Measurements from ENCODE around the gene RPS5. TPM values are rescaled to one million over a fixed set of nuclear protein-coding genes. Genes with fewer than 3 reads are reported as not detected.

Gene RPS5
- polyA plus RNA-seq, 2 of the 4 experiments (the other 2 are of a cell fraction): 2,123 to 2,475 TPM

- TF ChIP-seq POLR2AphosphoS2 (conservative IDR thresholded peaks at IDR 0.05; ENCODE audit: low read length): no peak
- no peak for TF ChIP-seq CBX2 (IDR thresholded peaks at IDR 0.05; ENCODE audit: borderline replicate concordance, low read depth)
- no peak for TF ChIP-seq RAD21 (conservative IDR thresholded peaks at IDR 0.05 in 1 of 2, IDR thresholded peaks at IDR 0.05 in 1 of 2)
- no peak for TF ChIP-seq HDAC2 (IDR thresholded peaks at IDR 0.05)
- TF ChIP-seq ZC3H11A (IDR thresholded peaks at IDR 0.05): no peak
- TF ChIP-seq MAFK (IDR thresholded peaks at IDR 0.05; ENCODE audit: partially characterized antibody): no peak
- CTCF ChIA-PET: interaction anchor here (1.3 kb wide), 1 partner anchor 14 kb away, joined by 4 read pairs; no protein-coding TSS in a partner anchor
- FAIRE-seq (no peak), ATAC-seq (no peak), DNase-seq (ENCODE audit: low read depth in 1 of 2, low spot score in 1 of 2) (no peak)
- Histone ChIP-seq H3K4me3 (no peak overlapping the region), H3K27ac (no peak overlapping the region), H3K4me1 (peaks cover 7% of the 10 kb centered on the region; the same call in 1 of the 3 replicates), H3K9me3 (peaks cover 4% of the 10 kb centered on the region; the same call in 1 of the 3 replicates), H3K4me2 (no peak overlapping the region)
- POLR2A ChIA-PET: no interaction called here
- 96% methylated on average over 49 of the region's 75 CpGs for WGBS (ENCODE audit: missing lambda C conversion rate)
Measured at GRCh38 chr19:58356766-58357480, 30.1 kb upstream of the RPS5 start.

DNA sequence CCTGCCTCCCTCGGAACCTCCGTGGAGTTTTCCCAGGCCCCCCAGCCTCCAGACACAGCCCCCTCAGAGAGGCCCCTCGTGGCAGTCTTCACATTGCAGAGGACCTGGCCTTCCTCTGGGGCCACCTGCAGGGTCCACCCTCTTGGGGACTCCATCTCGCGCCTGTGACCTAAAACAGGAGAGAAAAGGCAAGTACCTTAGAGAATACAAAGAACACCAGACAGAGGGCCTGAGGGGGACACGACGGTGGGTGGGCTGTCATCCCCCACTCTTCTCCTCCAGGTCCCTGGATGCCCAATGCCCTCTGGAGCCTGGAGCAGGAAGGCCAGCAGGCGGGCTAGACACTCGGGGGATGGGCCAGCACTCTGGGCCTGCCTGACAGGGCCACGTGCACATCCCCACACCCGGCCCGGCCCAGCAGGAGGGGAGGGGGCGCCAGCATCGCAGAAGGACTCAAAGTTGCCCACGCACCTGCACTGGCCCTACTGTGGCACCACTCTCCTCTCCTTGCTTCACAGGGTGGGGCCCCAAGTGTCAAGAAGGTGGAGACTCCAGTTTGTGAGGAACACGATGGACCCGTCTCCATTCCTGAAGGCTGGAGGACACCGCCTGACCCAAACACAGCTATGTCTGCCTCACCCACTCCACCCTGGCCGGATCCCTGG is 29.5 kb upstream of the RPS5 start:
- 86% methylated on average over 17 of the region's 19 CpGs for WGBS (ENCODE audit: missing lambda C conversion rate)
- FAIRE-seq: no peak
- POLR2A ChIA-PET: no interaction called here

More for the DNA sequence above, 29.5 kb upstream of the RPS5 start:
- no peak overlapping the region for H3K4me3 ChIP-seq
- CTCF ChIA-PET: interaction anchor here (1.3 kb wide), 1 partner anchor 14 kb away, joined by 4 read pairs; no protein-coding TSS in a partner anchor
- DNase-seq (ENCODE audit: low read depth in 1 of 2, low spot score in 1 of 2) (no peak), ATAC-seq (no peak)
- TF ChIP-seq, protein P1, sequence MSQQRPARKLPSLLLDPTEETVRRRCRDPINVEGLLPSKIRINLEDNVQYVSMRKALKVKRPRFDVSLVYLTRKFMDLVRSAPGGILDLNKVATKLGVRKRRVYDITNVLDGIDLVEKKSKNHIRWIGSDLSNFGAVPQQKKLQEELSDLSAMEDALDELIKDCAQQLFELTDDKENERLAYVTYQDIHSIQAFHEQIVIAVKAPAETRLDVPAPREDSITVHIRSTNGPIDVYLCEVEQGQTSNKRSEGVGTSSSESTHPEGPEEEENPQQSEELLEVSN (IDR thresholded peaks at IDR 0.05; ENCODE audit: borderline replicate concordance, low read depth): no peak
- TF ChIP-seq FOXS1 (CRISPR knock-in tag; IDR thresholded peaks at IDR 0.05) (no peak), NFE2L2 (conservative IDR thresholded peaks at IDR 0.05; ENCODE audit: low read length) (no peak), TP53 (CRISPR knock-in tag; IDR thresholded peaks at IDR 0.05) (no peak), RAD21 (conservative IDR thresholded peaks at IDR 0.05 in 1 of 2, IDR thresholded peaks at IDR 0.05 in 1 of 2) (no peak), CEBPB (IDR thresholded peaks at IDR 0.05) (no peak), EHF (CRISPR knock-in tag; IDR thresholded peaks at IDR 0.05) (no peak), RNF2 (IDR thresholded peaks at IDR 0.05; ENCODE audit: borderline replicate concordance, low read depth) (no peak), HEYL (CRISPR knock-in tag; IDR thresholded peaks at IDR 0.05) (no peak), ZSCAN20 (CRISPR knock-in tag; IDR thresholded peaks at IDR 0.05) (no peak), RFX5 (IDR thresholded peaks at IDR 0.05) (no peak), KDM1A (IDR thresholded peaks at IDR 0.05; ENCODE audit: low read depth) (no peak), POLR2A (IDR thresholded peaks at IDR 0.05; ENCODE audit: low read length) (no peak), CBX8 (IDR thresholded peaks at IDR 0.05) (no peak), SMC3 (IDR thresholded peaks at IDR 0.05) (no peak), POLR2AphosphoS2 (conservative IDR thresholded peaks at IDR 0.05; ENCODE audit: low read length) (no peak)
- TF ChIP-seq, protein P2, sequence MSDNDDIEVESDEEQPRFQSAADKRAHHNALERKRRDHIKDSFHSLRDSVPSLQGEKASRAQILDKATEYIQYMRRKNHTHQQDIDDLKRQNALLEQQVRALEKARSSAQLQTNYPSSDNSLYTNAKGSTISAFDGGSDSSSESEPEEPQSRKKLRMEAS (IDR thresholded peaks at IDR 0.05): no peak
- TF ChIP-seq, protein P3, sequence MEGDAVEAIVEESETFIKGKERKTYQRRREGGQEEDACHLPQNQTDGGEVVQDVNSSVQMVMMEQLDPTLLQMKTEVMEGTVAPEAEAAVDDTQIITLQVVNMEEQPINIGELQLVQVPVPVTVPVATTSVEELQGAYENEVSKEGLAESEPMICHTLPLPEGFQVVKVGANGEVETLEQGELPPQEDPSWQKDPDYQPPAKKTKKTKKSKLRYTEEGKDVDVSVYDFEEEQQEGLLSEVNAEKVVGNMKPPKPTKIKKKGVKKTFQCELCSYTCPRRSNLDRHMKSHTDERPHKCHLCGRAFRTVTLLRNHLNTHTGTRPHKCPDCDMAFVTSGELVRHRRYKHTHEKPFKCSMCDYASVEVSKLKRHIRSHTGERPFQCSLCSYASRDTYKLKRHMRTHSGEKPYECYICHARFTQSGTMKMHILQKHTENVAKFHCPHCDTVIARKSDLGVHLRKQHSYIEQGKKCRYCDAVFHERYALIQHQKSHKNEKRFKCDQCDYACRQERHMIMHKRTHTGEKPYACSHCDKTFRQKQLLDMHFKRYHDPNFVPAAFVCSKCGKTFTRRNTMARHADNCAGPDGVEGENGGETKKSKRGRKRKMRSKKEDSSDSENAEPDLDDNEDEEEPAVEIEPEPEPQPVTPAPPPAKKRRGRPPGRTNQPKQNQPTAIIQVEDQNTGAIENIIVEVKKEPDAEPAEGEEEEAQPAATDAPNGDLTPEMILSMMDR (IDR thresholded peaks at IDR 0.05): no peak
- TF ChIP-seq, protein P4, sequence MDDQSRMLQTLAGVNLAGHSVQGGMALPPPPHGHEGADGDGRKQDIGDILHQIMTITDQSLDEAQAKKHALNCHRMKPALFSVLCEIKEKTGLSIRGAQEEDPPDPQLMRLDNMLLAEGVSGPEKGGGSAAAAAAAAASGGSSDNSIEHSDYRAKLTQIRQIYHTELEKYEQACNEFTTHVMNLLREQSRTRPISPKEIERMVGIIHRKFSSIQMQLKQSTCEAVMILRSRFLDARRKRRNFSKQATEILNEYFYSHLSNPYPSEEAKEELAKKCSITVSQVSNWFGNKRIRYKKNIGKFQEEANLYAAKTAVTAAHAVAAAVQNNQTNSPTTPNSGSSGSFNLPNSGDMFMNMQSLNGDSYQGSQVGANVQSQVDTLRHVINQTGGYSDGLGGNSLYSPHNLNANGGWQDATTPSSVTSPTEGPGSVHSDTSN (IDR thresholded peaks at IDR 0.05): no peak
- peaks cover 4% of the 10 kb centered on the region; the same call in 1 of the 3 replicates for H3K9me3 ChIP-seq
- no peak overlapping the region for H3K27ac ChIP-seq
- no peak overlapping the region for H3K4me2 ChIP-seq
- peaks cover 7% of the 10 kb centered on the region; the same call in 1 of the 3 replicates for H3K4me1 ChIP-seq

Measured in A549 (cell line).